HCT116 (cell line): ENCODE measurements around the gene TBL2. TPM values are rescaled to one million over a fixed set of nuclear protein-coding genes. Genes with fewer than 3 reads are reported as not detected.

Experiments used
- ATAC-seq: fragments of 200-7000 bp; cut with Tn5 transposase; 2 replicates; pipeline ENCODE4 v1.9.1; 2020; ENCODE audit warnings: mild to moderate bottlenecking, moderate library complexity
- BruUV-seq: library from RNA; stranded (reverse); fragments of 400-500 nt; replicated peaks from 2 replicates; lab custom pipeline; 2021; lab: Mats Ljungman, UMichigan
- CTCF ChIA-PET: fragments of 300-600 bp; sonication (Branson Sonifier 250); formaldehyde crosslinking; loops from one replicate; lab custom pipeline; 2021; ENCODE audit warnings: antibody characterized with exemption; lab: Charles Lee
- POLR2A ChIA-PET: fragments of 300-600, 350-600 bp; sonication (Branson Sonifier 250); formaldehyde crosslinking; loops from one replicate; lab custom pipeline; 2021; ENCODE audit warnings: antibody characterized with exemption; lab: Charles Lee
- RAD21 ChIA-PET, 2 experiments: fragments of 300-600 bp; sonication (Branson Sonifier 250); formaldehyde crosslinking; loops; one replicate each; lab custom pipeline; 2023; ENCODE audit warnings: low total read pairs in 2 of 2; ENCODE audit not compliant: uncharacterized antibody in 2 of 2, unreplicated experiment in 2 of 2, low non-redundant PET in 1 of 2; lab: Charles Lee
- DNase-seq: peaks from one replicate; pipeline ENCODE4 v3.0.0-alpha.2; 2010; ENCODE audit warnings: low read depth, low spot score
- H2AFZ ChIP-seq: fragments of 200-600 bp; shearing (Covaris generic), sonication (generic); 2 replicates; pipeline ENCODE4 v1.6.1; 2017; ENCODE audit warnings: low read depth, mixed run types, mixed read lengths, antibody characterized with exemption, low read length; ENCODE audit not compliant: poor library complexity, severe bottlenecking
- H3K27ac ChIP-seq: 2 replicates; pipeline ENCODE4 v1.5.1; 2012; ENCODE audit warnings: low read depth, low read length
- H3K27me3 ChIP-seq: fragments of 200-600 bp; sonication (generic); 2 replicates; pipeline ENCODE4 v1.6.1; 2016; ENCODE audit warnings: mixed run types, low read length, mixed read lengths; ENCODE audit not compliant: insufficient read depth
- H3K36me3 ChIP-seq, 2 experiments: fragments of 200-500 bp in 1 of 2; fragments of 200-600 bp in 1 of 2; sonication (Bioruptor generic) in 1 of 2; sonication (generic) in 1 of 2; 2 replicates each; pipeline versions ENCODE4 v1.5.1 to v1.6.1; 2014 to 2016; ENCODE audit warnings: low read length in 2 of 2, inconsistent platforms in 1 of 2, mixed read lengths in 1 of 2, mixed run types in 1 of 2; ENCODE audit not compliant: insufficient read depth in 2 of 2, control insufficient read depth in 1 of 2
- H3K4me1 ChIP-seq, 2 experiments: fragments of 200-600 bp in 1 of 2; sonication (generic) in 1 of 2; 2 replicates each; pipeline versions ENCODE4 v1.5.1 to v1.6.1; 2012 to 2017; ENCODE audit warnings: low read length in 2 of 2, inconsistent platforms in 1 of 2, mild to moderate bottlenecking in 1 of 2, mixed read lengths in 1 of 2, mixed run types in 1 of 2, moderate library complexity in 1 of 2; ENCODE audit not compliant: insufficient read depth in 2 of 2, control insufficient read depth in 1 of 2
- H3K4me2 ChIP-seq: fragments of 200-600 bp; sonication (generic); 2 replicates; pipeline ENCODE4 v1.6.1; 2017; ENCODE audit warnings: mixed run types, low read length, mixed read lengths
- H3K4me3 ChIP-seq, 2 experiments: fragments of 200-600 bp in 1 of 2; sonication (generic) in 1 of 2; replicated peaks in 1 of 2; 2 replicates each; pipeline ENCODE4 v1.5.1; 2011 to 2016; ENCODE audit warnings: low read length in 2 of 2, control low read depth in 1 of 2, low read depth in 1 of 2, mild to moderate bottlenecking in 1 of 2, mixed read lengths in 1 of 2, mixed run types in 1 of 2
- H3K79me2 ChIP-seq: fragments of 200-600 bp; sonication (generic); 2 replicates; pipeline ENCODE4 v1.6.1; 2017; ENCODE audit warnings: mild to moderate bottlenecking, mixed run types, low read length, moderate library complexity, mixed read lengths; ENCODE audit not compliant: insufficient read depth
- H3K9ac ChIP-seq: fragments of 200-600 bp; sonication (generic); 2 replicates; pipeline ENCODE4 v1.6.1; 2016; ENCODE audit warnings: low read length, mixed read lengths
- H3K9me2 ChIP-seq: fragments of 200-600 bp; sonication (generic), shearing (Covaris generic); 2 replicates; pipeline ENCODE4 v1.6.1; 2017; ENCODE audit warnings: mixed run types, mild to moderate bottlenecking, moderate library complexity; ENCODE audit not compliant: insufficient read depth
- H3K9me3 ChIP-seq, 2 experiments: fragments of 200-500 bp in 1 of 2; fragments of 200-600 bp in 1 of 2; sonication (Bioruptor generic) in 1 of 2; sonication (generic) in 1 of 2; 2 replicates each; pipeline ENCODE4 v1.6.1; 2014 to 2017; ENCODE audit warnings: low read length in 2 of 2, mixed read lengths in 2 of 2, inconsistent platforms in 1 of 2, low read depth in 1 of 2, mild to moderate bottlenecking in 1 of 2, mixed run types in 1 of 2, moderate library complexity in 1 of 2; ENCODE audit not compliant: control insufficient read depth in 1 of 2, insufficient read depth in 1 of 2
- H4K20me1 ChIP-seq: fragments of 200-600 bp; sonication (generic), shearing (Covaris generic); 2 replicates; pipeline ENCODE4 v1.6.1; 2017; ENCODE audit warnings: mixed run types, mild to moderate bottlenecking, moderate library complexity; ENCODE audit not compliant: insufficient read depth
- CEBPB ChIP-seq: IDR thresholded peaks from 2 replicates; pipeline ENCODE4 v1.6.1; 2012; ENCODE audit warnings: low read depth
- ELF1 ChIP-seq: IDR thresholded peaks from 2 replicates; pipeline ENCODE4 v1.6.1; 2012; ENCODE audit warnings: low read depth, borderline replicate concordance
- JUND ChIP-seq: IDR thresholded peaks from 2 replicates; pipeline ENCODE4 v1.6.1; 2012
- POLR2A ChIP-seq: IDR thresholded peaks from 2 replicates; pipeline ENCODE4 v1.7.0; 2011; ENCODE audit warnings: borderline replicate concordance; ENCODE audit not compliant: insufficient read depth, insufficient read length; ENCODE audit errors: extremely low read depth
- POLR2AphosphoS5 ChIP-seq: IDR thresholded peaks from 2 replicates; pipeline ENCODE4 v1.6.1; 2011; ENCODE audit warnings: mild to moderate bottlenecking, low read depth, low read length, moderate library complexity
- RAD21 ChIP-seq: IDR thresholded peaks from 2 replicates; pipeline ENCODE4 v1.6.1; 2012; ENCODE audit warnings: low read depth, mild to moderate bottlenecking
- SIN3A ChIP-seq: IDR thresholded peaks from 2 replicates; pipeline ENCODE4 v1.6.1; 2012; ENCODE audit warnings: low read depth
- SP1 ChIP-seq: IDR thresholded peaks from 2 replicates; pipeline ENCODE4 v1.6.1; 2012; ENCODE audit warnings: low read depth
- SRF ChIP-seq: IDR thresholded peaks from 2 replicates; pipeline ENCODE4 v1.6.1; 2012; ENCODE audit warnings: low read depth
- ZFX ChIP-seq: fragments of 450-650 bp; IDR thresholded peaks from 2 replicates; pipeline ENCODE4 v1.6.1; 2017
- intact Hi-C: fragments of 100-400 bp; cut with micrococcal nuclease; formaldehyde crosslinking; loops from 2 replicates; pipeline ENCODE4 v1.10.0; 2022
- total RNA-seq: library from RNA; stranded (reverse); gene quantifications from one replicate; pipeline ENCODE4 v1.2.1, GENCODE V29; 2021; ENCODE audit not compliant: unreplicated experiment
- TF ChIP-seq, protein P1 (sequence below): IDR thresholded peaks from 2 replicates; pipeline ENCODE4 v1.6.1; 2011; ENCODE audit warnings: mild to moderate bottlenecking, low read length, moderate library complexity; ENCODE audit not compliant: insufficient replicate concordance; ENCODE audit errors: extremely low read depth
- TF ChIP-seq, protein P2 (sequence below): IDR thresholded peaks from 2 replicates; pipeline ENCODE4 v1.6.1; 2012
- TF ChIP-seq, protein P3 (sequence below): IDR thresholded peaks from 2 replicates; pipeline ENCODE4 v1.6.1; 2012; ENCODE audit warnings: low read depth

TBL2 gene
- total RNA-seq, 1 experiment from 2014 or later: 55.0 TPM

DNA sequence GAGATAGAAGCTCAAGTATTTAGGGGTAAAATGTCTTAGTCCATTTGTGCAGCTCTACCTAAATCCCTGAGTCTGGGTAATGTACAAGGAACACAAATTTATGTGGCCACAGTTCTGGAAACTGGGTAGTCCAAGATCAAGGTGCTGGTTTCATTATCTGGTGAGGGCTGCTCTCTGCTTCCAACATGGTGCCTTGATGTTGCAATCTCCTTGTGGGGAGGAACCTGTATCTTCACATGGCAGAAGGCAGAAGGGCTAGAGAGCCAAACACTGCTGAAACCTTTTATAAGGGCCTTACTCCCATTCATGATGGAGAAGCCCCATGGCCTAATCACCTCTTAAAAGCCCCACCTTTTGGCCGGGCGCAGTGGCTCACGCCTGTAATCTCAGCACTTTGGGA, 47.6 kb downstream of the TBL2 start:
- H3K9me2 ChIP-seq: no peaks in the 10 kb centered on the region
- no TSS peak for BruUV-seq
- H3K36me3 ChIP-seq: 0 out of 4 replicates have a peak, but pooled peaks cover 0 to 6% of the 10 kb centered on the region in 2 experiments
- no peak overlapping the region for H3K4me2 ChIP-seq
- CTCF ChIA-PET: no interaction called here
- no peak overlapping the region for H3K4me3 ChIP-seq
- no peak overlapping the region for H3K27ac ChIP-seq
- no peaks in the 10 kb centered on the region for H3K27me3 ChIP-seq
- ATAC-seq (no peak), DNase-seq (no peak)
- POLR2A ChIA-PET: no interaction called here
- RAD21 ChIA-PET: no interaction called here
- H3K4me1 ChIP-seq: peaks cover 4 to 5% of the 10 kb centered on the region in 2 experiments; a peak in 3 of 4 replicates
- no peaks in the 10 kb centered on the region for H3K79me2 ChIP-seq
- no peak overlapping the region for H2AFZ ChIP-seq
- no peak for TF ChIP-seq CEBPB
- TF ChIP-seq ZFX: no peak
- no peak for TF ChIP-seq SIN3A
- intact Hi-C loops: no loop called here
- H4K20me1 ChIP-seq: no peaks in the 10 kb centered on the region
- no peak overlapping the region for H3K9ac ChIP-seq
- H3K9me3 ChIP-seq: no peaks in the 10 kb centered on the region

- H3K4me1 ChIP-seq: peaks cover 5 to 11% of the 10 kb centered on the region in 2 experiments; a peak in 3 of 4 replicates
- TF ChIP-seq RAD21: no peak
- TF ChIP-seq SP1: no peak
- TF ChIP-seq, protein P1, sequence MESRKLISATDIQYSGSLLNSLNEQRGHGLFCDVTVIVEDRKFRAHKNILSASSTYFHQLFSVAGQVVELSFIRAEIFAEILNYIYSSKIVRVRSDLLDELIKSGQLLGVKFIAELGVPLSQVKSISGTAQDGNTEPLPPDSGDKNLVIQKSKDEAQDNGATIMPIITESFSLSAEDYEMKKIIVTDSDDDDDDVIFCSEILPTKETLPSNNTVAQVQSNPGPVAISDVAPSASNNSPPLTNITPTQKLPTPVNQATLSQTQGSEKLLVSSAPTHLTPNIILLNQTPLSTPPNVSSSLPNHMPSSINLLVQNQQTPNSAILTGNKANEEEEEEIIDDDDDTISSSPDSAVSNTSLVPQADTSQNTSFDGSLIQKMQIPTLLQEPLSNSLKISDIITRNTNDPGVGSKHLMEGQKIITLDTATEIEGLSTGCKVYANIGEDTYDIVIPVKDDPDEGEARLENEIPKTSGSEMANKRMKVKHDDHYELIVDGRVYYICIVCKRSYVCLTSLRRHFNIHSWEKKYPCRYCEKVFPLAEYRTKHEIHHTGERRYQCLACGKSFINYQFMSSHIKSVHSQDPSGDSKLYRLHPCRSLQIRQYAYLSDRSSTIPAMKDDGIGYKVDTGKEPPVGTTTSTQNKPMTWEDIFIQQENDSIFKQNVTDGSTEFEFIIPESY: no peak
- TF ChIP-seq SRF: no peak
- TF ChIP-seq POLR2AphosphoS5: no peak
- no peak for TF ChIP-seq SIN3A
- TF ChIP-seq POLR2A: no peak
- TF ChIP-seq ELF1: no peak
- TF ChIP-seq, protein P2, sequence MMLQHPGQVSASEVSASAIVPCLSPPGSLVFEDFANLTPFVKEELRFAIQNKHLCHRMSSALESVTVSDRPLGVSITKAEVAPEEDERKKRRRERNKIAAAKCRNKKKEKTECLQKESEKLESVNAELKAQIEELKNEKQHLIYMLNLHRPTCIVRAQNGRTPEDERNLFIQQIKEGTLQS: no peak
- no peak for TF ChIP-seq CEBPB
- TF ChIP-seq JUND: no peak
- TF ChIP-seq, protein P3, sequence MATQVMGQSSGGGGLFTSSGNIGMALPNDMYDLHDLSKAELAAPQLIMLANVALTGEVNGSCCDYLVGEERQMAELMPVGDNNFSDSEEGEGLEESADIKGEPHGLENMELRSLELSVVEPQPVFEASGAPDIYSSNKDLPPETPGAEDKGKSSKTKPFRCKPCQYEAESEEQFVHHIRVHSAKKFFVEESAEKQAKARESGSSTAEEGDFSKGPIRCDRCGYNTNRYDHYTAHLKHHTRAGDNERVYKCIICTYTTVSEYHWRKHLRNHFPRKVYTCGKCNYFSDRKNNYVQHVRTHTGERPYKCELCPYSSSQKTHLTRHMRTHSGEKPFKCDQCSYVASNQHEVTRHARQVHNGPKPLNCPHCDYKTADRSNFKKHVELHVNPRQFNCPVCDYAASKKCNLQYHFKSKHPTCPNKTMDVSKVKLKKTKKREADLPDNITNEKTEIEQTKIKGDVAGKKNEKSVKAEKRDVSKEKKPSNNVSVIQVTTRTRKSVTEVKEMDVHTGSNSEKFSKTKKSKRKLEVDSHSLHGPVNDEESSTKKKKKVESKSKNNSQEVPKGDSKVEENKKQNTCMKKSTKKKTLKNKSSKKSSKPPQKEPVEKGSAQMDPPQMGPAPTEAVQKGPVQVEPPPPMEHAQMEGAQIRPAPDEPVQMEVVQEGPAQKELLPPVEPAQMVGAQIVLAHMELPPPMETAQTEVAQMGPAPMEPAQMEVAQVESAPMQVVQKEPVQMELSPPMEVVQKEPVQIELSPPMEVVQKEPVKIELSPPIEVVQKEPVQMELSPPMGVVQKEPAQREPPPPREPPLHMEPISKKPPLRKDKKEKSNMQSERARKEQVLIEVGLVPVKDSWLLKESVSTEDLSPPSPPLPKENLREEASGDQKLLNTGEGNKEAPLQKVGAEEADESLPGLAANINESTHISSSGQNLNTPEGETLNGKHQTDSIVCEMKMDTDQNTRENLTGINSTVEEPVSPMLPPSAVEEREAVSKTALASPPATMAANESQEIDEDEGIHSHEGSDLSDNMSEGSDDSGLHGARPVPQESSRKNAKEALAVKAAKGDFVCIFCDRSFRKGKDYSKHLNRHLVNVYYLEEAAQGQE: no peak
- no peak overlapping the region for H3K27ac ChIP-seq
Observed at GRCh38 chr7:73526896-73527821, 51.2 kb downstream of the TBL2 start.

More at GRCh38 chr7:73526896-73527821, 51.2 kb downstream of the TBL2 start:
- ChIA-PET POLR2A (interaction anchor here (1.2 kb wide), 1 partner anchor 32 kb away, joined by 3 read pairs; no protein-coding TSS in a partner anchor), CTCF (no interaction called here), RAD21 (no interaction called here)
- no peaks in the 10 kb centered on the region for H4K20me1 ChIP-seq
- BruUV-seq: no TSS peak
- DNase-seq (no peak), ATAC-seq (no peak)
- no peaks in the 10 kb centered on the region for H3K9me2 ChIP-seq
- no peaks in the 10 kb centered on the region for H3K9me3 ChIP-seq
- intact Hi-C loops: no loop called here
- no peaks in the 10 kb centered on the region for H3K79me2 ChIP-seq
- no peak overlapping the region for H3K4me2 ChIP-seq
- H3K27me3 ChIP-seq: no peaks in the 10 kb centered on the region
- H3K9ac ChIP-seq: no peak overlapping the region
- no peaks in the 10 kb centered on the region for H3K36me3 ChIP-seq
- no peak overlapping the region for H3K4me3 ChIP-seq
- no peak overlapping the region for H2AFZ ChIP-seq
